CD14-positive monocyte (primary cell): ENCODE measurements around the gene CDC73. TPM values are rescaled to one million over a fixed set of nuclear protein-coding genes. Genes with fewer than 3 reads are reported as not detected.

Experiments
- DNase-seq, 3 donors: peaks; one replicate each; pipeline ENCODE4 v3.0.0-alpha.2; 2011 to 2022
- H2AFZ ChIP-seq: 2 replicates; pipeline ENCODE4 v1.6.0; 2012; ENCODE audit warnings: mild to moderate bottlenecking, low read depth, low read length, inconsistent platforms; ENCODE audit not compliant: insufficient read depth, poor library complexity, severe bottlenecking
- H3K27ac ChIP-seq, 2 donors: 1 replicate in 1 of 2; 2 replicates in 1 of 2; pipeline ENCODE4 v1.5.1; 2012 to 2013; ENCODE audit warnings: low read length in 2 of 2, control low read depth in 1 of 2, inconsistent platforms in 1 of 2, low read depth in 1 of 2, mild to moderate bottlenecking in 1 of 2
- H3K27me3 ChIP-seq, 2 donors: one replicate each; pipeline versions ENCODE4 v1.6.0 to v1.6.1; 2011 to 2013; ENCODE audit warnings: low read length in 2 of 2; ENCODE audit not compliant: control insufficient read depth in 2 of 2, insufficient read depth in 2 of 2
- H3K36me3 ChIP-seq, 2 donors: replicated peaks in 1 of 2; 1 replicate in 1 of 2; 2 replicates in 1 of 2; pipeline versions ENCODE4 v1.5.1 to v1.6.1; 2012 to 2013; ENCODE audit warnings: low read length in 2 of 2, control low read depth in 1 of 2, inconsistent platforms in 1 of 2, mild to moderate bottlenecking in 1 of 2; ENCODE audit not compliant: insufficient read depth in 2 of 2, control insufficient read depth in 1 of 2
- H3K4me1 ChIP-seq, 2 donors: 1 replicate in 1 of 2; 2 replicates in 1 of 2; pipeline versions ENCODE4 v1.5.1 to v1.6.1; 2012 to 2013; ENCODE audit warnings: low read length in 2 of 2, control low read depth in 1 of 2, inconsistent platforms in 1 of 2, mild to moderate bottlenecking in 1 of 2, moderate library complexity in 1 of 2; ENCODE audit not compliant: insufficient read depth in 2 of 2, control insufficient read depth in 1 of 2
- H3K4me2 ChIP-seq: replicated peaks from 2 replicates; pipeline ENCODE3; 2012; ENCODE audit warnings: low read length, moderate library complexity, mild to moderate bottlenecking; ENCODE audit not compliant: poor library complexity, severe bottlenecking; ENCODE audit errors: extremely low read depth
- H3K4me3 ChIP-seq, 3 experiments: fragments of 200-600 bp in 1 of 3; sonication (generic) in 1 of 3; replicated peaks in 1 of 3; 1 replicate in 2 of 3; 2 replicates in 1 of 3; pipeline ENCODE4 v1.5.1; 2011 to 2013; ENCODE audit warnings: low read length in 3 of 3, mild to moderate bottlenecking in 3 of 3, control low read depth in 2 of 3, low read depth in 2 of 3, inconsistent platforms in 1 of 3, moderate library complexity in 1 of 3
- H3K79me2 ChIP-seq: 2 replicates; pipeline ENCODE4 v1.6.0; 2012; ENCODE audit warnings: mild to moderate bottlenecking, control low read depth, inconsistent platforms, low read length, moderate library complexity; ENCODE audit not compliant: insufficient read depth
- H3K9ac ChIP-seq: 2 replicates; pipeline ENCODE4 v1.6.0; 2017; ENCODE audit warnings: low read length, mild to moderate bottlenecking; ENCODE audit not compliant: insufficient read depth, poor library complexity, severe bottlenecking
- H3K9me3 ChIP-seq, 2 donors: replicated peaks in 1 of 2; 1 replicate in 1 of 2; 2 replicates in 1 of 2; pipeline versions ENCODE4 v1.5.1 to v1.6.1; 2012 to 2013; ENCODE audit warnings: low read length in 2 of 2, control low read depth in 1 of 2; ENCODE audit not compliant: control insufficient read depth in 1 of 2, insufficient read depth in 1 of 2
- H4K20me1 ChIP-seq: 2 replicates; pipeline ENCODE4 v1.6.0; 2012; ENCODE audit warnings: mild to moderate bottlenecking, low read length, control low read depth, moderate library complexity; ENCODE audit not compliant: insufficient read depth
- H3K27ac Mint-ChIP-seq, 7 donors: one replicate each; pipeline ENCODE4 v1.8.0; 2020; ENCODE audit warnings: mild to moderate bottlenecking in 7 of 7, mixed read lengths in 7 of 7, moderate library complexity in 6 of 7, inconsistent platforms in 2 of 7
- H3K27me3 Mint-ChIP-seq, 3 donors: one replicate each; pipeline ENCODE4 v1.8.0; 2021 to 2022; ENCODE audit warnings: low read depth in 3 of 3, mild to moderate bottlenecking in 3 of 3, mixed read lengths in 3 of 3, moderate library complexity in 3 of 3, inconsistent platforms in 1 of 3
- H3K36me3 Mint-ChIP-seq, 2 donors: one replicate each; pipeline ENCODE4 v1.8.0; 2020; ENCODE audit warnings: mixed read lengths in 2 of 2, inconsistent platforms in 1 of 2, mild to moderate bottlenecking in 1 of 2
- H3K4me1 Mint-ChIP-seq: one replicate; pipeline ENCODE4 v1.8.0; 2020; ENCODE audit warnings: mild to moderate bottlenecking, mixed read lengths
- H3K4me3 Mint-ChIP-seq, 2 donors: one replicate each; pipeline ENCODE4 v1.8.0; 2020; ENCODE audit warnings: mild to moderate bottlenecking in 2 of 2, mixed read lengths in 2 of 2, moderate library complexity in 1 of 2
- H3K9me3 Mint-ChIP-seq, 7 donors: one replicate each; pipeline ENCODE4 v1.8.0; 2020 to 2022; ENCODE audit warnings: mixed read lengths in 7 of 7, mild to moderate bottlenecking in 6 of 7, moderate library complexity in 6 of 7, inconsistent platforms in 2 of 7
- CTCF ChIP-seq: fragments of 200-600 bp; IDR thresholded peaks from one replicate; pipeline ENCODE4 v1.8.0; 2022; ENCODE audit warnings: antibody characterized with exemption, mild to moderate bottlenecking
- WGBS: methylation state at CpG from one replicate; pipeline ENCODE4 v1.1.5; 2013; ENCODE audit warnings: missing lambda C conversion rate; ENCODE audit not compliant: insufficient coverage; 5-methylcytosine and 5-hydroxymethylcytosine counted together
- intact Hi-C, 2 donors: fragments of 100-400 bp; cut with micrococcal nuclease; formaldehyde crosslinking; loops; one replicate each; pipeline versions ENCODE4 v1.15.0 to v1.15.1; 2023
- polyA plus RNA-seq, 3 donors: library from polyadenylated mRNA; depleted of rRNA in 1 of 3; unstranded in 2 of 3; stranded (reverse) in 1 of 3; fragments of 300-500 nt in 2 of 3; fragments of >200 nt in 1 of 3; fragmentation: Illumina TruSeq in 2 of 3; gene quantifications; 1 replicate in 2 of 3; 2 replicates in 1 of 3; pipeline ENCODE4 v1.2.3, GENCODE V29; 2012 to 2021

The CDC73 gene
- polyA plus RNA-seq, 3 donors = 14.2 to 60.3 (median 57.2) TPM

GRCh38 chr1:193157360-193157759 is 35.5 kb downstream of the CDC73 start:
- WGBS = 100% methylated on average over 1 of the region's 2 CpGs
- Histone ChIP-seq H3K4me1 (no peaks in the 10 kb centered on the region), H3K9ac (no peak overlapping the region), H3K79me2 (no peaks in the 10 kb centered on the region), H3K9me3 (no peaks in the 10 kb centered on the region), H2AFZ (no peak overlapping the region), H3K4me3 (no peak overlapping the region), H3K27me3 (no peaks in the 10 kb centered on the region), H4K20me1 (peaks cover 22% of the 10 kb centered on the region), H3K27ac (no peak overlapping the region), H3K4me2 (no peak overlapping the region), H3K36me3 (peaks cover 31 to 55% of the 10 kb centered on the region in 2 donors)
- Mint-ChIP-seq H3K4me3 (no peak overlapping the region), H3K36me3 (peaks cover 32 to 52% of the 10 kb centered on the region in 2 donors), H3K9me3 (no peaks in the 10 kb centered on the region), H3K4me1 (no peaks in the 10 kb centered on the region), H3K27ac (no peak overlapping the region), H3K27me3 (no peaks in the 10 kb centered on the region)
- no peak for DNase-seq
- intact Hi-C loops = no loop called here
- no peak for TF ChIP-seq CTCF

GRCh38 chr1:193176113-193176512 is 54.3 kb downstream of the CDC73 start:
- H3K4me3 Mint-ChIP-seq = no peak overlapping the region
- no CpG with 5 or more reads among the region's 1 CpG for WGBS
- Histone ChIP-seq H3K4me2 (no peak overlapping the region), H3K9ac (no peak overlapping the region), H3K79me2 (peaks cover 12% of the 10 kb centered on the region), H3K36me3 (peaks cover 2 to 10% of the 10 kb centered on the region in 2 donors), H3K4me3 (no peak overlapping the region), H3K27me3 (no peaks in the 10 kb centered on the region), H3K4me1 (no peaks in the 10 kb centered on the region), H2AFZ (no peak overlapping the region), H3K9me3 (no peaks in the 10 kb centered on the region), H3K27ac (no peak overlapping the region), H4K20me1 (peaks cover 47% of the 10 kb centered on the region)
- no peak for DNase-seq
- no peaks in the 10 kb centered on the region for H3K9me3 Mint-ChIP-seq
- peaks cover 11 to 32% of the 10 kb centered on the region in 2 donors for H3K36me3 Mint-ChIP-seq
- H3K27ac Mint-ChIP-seq = no peak overlapping the region
- no peaks in the 10 kb centered on the region for H3K27me3 Mint-ChIP-seq
- TF ChIP-seq CTCF = no peak
- H3K4me1 Mint-ChIP-seq = no peaks in the 10 kb centered on the region
- intact Hi-C loops = no loop called here
